ENCODE results near the gene TMEM212.
"Not testable (repeated sequence)": the region's sequence is repeated elsewhere in the genome, so short reads cannot be mapped to it uniquely, and the experiment has no call there.

The TMEM212 gene

DNA sequence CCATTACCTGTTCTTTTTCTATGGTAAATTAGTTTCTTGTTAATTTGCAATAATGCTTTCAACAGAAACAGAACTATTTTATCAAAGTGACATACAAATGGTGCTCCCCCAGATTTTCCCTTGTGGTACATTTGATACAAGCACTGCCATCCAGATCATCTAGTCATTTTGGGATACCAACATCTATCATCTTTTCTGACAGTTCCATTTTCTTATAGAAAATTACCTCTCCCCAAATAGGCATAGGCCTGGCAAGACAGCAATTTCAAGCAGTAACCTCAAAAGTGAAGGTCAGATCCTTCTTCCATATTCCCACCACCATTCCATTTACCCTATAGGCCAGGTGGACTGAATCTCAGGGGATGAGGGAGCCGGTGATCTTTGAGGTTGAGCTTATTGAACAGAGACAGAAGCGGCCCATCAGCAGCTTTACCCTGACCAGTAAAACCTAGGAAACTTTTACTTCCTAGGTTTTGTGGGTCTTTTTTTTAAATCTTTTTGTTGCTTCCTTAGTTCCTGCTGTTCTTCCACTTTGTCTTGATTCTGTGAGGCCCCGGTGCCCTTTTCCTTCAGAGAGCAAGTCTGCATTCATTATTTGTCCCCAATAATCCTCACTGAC lies 29.8 kb upstream of the TMEM212 start:
- no peak for DNase-seq (ENCODE audit: low read depth, low spot score)

DNA sequence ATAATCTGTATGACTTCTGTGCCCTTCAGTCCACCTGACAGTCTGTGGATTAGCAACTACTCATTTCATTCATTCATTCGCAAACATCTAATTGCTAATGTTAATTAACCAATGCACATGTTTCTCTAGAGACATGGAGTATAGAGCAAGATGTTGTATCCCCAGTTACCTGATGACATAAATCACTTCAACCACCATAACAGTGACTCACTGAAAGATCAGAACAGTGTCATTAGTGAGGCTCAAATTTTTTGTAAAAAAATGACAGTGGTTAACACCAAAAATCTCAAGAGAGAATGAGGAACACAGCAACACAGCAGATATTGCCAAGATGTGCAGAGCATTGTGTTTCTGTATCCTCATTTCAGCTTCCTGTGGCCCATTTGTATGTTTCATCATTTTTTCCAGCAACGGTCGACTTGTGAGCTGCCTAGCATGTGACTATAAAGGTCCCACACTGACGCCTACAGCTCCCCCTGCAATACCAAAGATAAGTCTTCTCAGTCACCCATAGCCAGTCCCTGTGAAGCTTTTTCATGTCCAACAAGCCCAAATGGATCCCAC lies 29.2 kb upstream of the TMEM212 start:
- no peak for DNase-seq (ENCODE audit: low read depth, low spot score)

DNA sequence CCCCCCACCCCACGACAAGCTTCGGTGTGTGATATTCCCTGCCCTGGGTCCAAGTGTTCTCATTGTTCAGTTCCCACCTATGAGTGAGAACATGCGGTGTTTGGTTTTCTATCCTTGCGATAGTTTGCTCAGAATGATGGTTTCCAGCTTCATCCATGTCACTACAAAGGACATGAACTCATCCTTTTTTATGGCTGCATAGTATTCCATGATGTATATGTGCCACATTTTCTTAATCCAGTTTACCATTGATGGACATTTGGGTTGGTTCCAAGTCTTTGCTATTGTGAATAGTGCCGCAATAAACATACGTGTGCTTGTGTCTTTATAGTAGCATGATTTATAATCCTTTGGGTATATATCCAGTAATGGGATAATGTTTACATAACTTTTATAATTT lies 28.5 kb upstream of the TMEM212 start:
- not testable (repeated sequence) for DNase-seq (ENCODE audit: low read depth, low spot score)

DNA sequence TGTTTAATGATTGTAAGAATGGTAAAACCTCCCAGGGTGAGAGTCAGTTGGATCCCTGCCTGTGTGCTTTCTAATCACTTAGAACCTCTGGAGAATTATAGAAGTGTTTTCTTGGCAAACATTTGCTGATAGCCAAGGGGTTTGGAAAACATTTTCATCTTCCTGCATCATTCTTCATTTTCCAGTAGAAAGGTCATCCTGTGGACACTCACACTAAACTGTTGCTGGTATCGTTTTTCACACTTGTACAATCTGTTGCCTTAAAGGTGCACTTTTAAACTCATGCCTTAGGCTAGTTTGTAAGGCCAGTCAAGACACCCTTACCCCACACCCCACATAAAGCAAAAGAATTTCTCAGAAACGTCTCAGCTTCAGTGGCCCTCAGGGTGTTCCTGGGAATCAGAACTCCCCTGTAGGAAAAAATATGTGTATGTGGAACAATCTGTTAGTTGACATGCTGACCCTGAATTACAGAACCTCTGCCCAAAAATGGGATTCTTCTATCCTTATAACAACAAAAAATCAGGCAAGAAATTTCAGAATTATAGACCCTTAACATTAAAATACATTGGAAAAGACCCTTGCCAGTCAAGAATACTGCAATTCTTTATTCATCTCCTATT lies 27.1 kb upstream of the TMEM212 start:
- DNase-seq (ENCODE audit: low read depth, low spot score): no peak

DNA sequence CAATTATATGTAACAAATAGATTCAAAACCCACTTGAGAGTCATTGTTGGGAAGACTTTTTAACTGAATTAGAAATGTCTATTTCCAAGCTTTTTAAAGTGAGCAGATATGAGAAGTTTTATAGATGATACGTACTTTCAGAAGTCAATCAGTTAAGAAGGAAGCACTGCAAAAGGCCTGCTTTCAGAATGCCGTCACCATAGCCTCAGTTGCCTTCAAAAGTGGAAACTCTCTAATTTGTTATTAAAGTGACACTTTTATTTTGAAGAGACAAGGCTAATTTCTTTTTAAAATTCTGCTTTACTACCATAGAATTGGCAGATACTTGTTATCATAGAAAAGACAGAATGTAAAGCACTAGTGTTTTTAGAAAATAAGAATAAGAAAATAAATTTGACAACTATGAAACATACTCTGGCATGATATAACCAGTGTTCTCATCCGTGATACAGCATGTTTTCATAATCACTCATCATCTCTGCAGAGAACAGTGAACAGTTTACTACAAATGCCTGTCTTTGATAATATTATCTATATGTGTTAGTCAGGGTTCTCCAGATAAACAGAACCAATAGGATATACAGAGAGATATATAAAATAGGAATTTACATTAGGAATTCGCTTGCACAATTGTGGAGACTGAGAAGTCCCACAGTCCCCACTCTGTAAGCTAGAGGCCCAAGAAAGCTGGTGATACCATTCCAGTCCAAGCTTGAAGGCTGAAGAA lies 25.9 kb upstream of the TMEM212 start:
- DNase-seq (ENCODE audit: low read depth, low spot score): no peak

DNA sequence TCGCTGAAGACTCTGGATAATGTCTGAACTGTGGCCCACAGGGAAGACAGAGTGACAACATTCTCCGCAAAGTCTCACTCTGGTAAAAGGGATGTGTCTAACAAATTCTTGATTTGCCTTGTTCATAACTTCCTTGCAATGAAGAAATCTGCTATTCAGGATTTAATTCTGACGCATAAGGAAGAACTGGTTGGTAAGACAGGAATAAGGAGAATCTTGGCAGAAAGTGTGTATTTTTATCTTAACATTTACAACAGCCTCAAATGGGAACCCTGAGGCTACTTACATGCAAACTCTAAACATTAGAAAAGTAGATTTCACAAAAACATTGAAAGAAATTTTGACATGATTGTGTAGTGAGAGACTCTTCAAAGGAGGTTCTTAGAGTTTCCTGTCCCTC lies 22.1 kb upstream of the TMEM212 start:
- no peak for DNase-seq (ENCODE audit: low read depth, low spot score)

DNA sequence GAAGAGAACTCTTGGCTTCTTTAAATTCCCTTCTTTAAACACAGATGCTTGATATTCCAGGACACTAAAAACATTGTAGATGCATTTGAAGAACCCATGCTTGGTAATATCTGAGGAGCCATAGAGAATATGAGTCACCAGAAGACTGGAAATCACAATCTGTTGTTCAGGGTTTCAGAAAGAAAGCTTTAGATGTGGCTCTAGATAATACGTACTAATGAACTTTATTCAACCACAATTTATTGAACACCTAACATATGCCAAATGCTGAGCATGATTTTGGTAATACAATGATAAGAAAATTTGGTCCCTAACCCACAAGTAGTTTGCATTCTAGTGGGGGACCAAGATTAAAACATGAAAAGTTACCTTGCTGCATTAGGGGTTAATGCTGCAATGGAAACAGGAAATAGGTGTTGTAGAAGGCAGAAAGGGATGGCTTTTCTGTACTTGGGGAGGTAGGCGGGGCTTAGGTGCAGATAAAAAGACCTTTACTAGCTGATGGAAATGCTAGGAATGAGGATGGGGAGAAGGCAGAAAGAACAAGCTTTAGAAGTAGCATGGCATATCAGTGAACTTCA lies 21.3 kb upstream of the TMEM212 start:
- DNase-seq (ENCODE audit: low read depth, low spot score): no peak

DNA sequence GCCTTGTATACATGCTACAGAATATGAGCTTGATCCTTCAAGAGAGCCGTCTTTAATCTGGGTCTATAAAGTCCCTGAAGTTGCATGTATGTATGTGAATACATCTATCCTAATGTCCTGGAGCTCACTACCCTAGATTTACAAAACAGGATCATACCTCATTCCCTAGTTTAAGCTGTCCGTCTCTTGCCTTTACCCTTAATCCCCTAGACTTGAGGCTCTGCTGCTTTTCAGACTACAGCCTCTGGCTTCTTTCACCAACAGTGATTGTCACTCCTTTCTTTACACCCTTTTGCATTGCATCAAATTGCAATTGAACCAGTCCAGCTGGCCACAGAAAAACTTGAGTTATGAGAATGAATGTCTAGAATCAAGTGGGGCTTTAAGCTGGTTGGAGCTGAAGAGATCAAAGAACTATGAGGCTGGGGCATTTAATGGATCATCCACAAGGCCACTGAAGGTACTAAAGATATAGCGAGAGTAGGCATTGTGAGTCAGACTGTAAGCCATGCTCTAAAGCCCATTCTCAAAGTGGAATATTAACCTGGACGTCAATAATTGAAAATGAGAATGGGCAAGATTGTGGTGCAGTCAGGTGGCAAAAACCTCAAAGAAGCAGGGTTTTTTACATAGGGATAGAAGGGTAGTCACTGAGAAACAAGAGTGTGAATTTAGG lies 20.6 kb upstream of the TMEM212 start:
- no peak for DNase-seq (ENCODE audit: low read depth, low spot score)

DNA sequence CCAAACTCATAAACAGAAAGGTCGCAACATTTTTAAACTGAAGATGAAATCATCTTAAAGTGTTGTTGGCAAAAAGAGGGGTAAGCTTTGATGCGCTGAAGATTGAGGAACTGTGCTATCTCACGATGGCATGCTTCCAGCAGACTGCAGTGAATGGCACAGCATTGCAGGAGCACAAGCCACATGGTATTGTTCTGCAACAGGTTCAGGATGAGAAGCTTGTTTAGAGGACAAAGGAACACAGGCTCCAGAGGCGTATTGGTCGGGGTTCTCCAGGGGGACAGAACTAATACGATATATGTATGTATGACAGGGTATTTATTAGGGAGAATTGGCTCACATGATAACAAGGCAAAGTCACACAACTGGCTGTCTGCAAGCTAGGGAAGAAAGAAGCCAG lies 19.0 kb upstream of the TMEM212 start:
- DNase-seq (ENCODE audit: low read depth, low spot score): no peak

DNA sequence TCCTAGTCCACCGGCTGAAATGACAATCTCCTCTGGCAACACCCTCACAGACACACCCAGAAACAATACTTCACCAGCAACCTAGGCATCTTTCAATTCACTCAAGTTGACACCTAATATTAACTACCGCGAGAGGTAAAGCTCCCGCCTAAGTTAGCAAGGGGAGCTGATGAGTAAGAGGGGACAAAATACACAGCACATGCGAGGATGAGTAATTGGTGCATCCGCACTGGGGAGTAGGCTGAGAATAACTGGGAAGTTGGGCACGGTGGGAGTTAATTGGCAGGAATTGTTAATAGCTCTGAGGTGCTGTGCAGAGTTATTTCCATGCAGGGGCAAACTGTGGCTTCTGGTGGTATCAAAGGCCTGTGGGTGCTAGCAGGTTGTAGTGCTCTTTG lies 18.3 kb upstream of the TMEM212 start:
- DNase-seq (ENCODE audit: low read depth, low spot score): no peak

DNA sequence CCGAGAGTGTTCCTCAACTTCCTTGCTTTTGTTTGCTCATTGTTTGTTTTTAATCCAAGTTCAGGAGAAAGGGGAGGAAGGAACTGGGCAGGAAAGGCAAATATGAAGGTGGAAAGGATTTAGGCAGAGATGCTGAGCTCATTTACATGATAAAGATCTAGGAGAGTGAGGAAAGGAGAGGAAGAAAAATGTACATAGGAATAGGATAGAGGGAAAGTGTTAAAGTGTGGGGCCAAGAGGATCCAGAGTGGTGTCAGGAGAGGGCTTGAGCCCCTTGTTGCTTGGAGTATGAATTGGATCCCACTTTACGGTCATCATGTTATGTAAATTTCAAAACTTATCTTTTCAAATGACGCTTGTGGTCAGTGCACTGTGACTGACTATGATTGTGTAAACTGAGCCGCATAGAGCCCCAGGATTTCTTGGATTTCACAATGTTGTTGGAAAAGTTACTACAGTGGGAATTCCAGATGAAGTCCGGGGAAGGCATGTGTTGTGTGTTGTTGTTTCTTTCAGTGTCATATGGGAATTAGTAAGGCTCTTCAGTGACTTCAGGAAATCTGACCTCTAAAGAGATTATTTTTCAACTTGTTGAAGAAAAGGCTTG lies 17.8 kb upstream of the TMEM212 start:
- no peak for DNase-seq (ENCODE audit: low read depth, low spot score)

DNA sequence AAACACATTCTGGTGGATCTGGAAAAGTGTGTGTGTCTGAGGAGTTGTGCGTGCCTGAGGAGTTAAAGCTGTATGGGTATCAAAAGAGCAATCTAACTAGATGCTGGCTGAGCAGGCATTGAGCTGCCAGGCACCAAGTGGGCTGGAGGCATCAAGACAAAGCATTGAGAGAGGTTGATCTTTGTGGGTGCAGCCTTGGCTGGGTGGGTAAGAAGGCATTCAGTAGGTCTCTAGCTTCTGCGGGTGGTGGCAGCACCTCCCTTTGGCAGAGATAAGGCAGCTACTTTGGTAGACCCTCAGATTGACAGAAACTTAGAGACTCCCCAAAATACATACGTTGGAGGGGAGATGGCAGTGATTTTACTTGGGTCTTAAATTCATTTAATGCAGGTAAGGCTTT lies 15.8 kb upstream of the TMEM212 start:
- DNase-seq (ENCODE audit: low read depth, low spot score): no peak

DNA sequence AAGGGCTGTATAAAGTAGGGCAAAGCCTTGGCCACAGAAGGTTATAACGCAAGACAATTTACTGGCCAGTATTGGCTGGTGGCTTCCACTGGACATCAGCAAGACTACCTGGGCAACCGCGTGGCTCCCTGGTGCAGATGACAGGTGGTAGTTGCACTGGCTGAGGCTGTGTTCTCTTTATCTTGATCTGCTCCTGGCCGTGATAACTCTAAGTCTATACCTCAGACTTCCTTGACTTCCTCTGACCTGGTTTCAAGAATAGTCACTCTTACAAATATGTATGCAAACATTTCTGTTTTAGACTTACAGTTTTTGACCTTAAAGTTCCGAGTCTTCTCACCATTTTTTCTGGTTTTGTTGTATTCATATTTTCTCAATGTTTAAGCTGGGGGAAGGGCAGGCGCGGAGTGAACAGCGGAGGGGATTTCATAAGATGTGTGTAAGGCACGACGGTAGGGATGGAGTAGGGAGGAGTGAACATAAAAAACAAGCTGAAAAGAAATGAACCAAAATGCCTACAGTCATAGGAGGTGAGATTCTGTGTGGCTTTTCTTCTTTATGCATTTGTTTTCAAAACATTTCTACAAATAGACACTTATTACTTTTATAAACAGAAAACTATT lies 15.2 kb upstream of the TMEM212 start:
- no peak for DNase-seq (ENCODE audit: low read depth, low spot score)

DNA sequence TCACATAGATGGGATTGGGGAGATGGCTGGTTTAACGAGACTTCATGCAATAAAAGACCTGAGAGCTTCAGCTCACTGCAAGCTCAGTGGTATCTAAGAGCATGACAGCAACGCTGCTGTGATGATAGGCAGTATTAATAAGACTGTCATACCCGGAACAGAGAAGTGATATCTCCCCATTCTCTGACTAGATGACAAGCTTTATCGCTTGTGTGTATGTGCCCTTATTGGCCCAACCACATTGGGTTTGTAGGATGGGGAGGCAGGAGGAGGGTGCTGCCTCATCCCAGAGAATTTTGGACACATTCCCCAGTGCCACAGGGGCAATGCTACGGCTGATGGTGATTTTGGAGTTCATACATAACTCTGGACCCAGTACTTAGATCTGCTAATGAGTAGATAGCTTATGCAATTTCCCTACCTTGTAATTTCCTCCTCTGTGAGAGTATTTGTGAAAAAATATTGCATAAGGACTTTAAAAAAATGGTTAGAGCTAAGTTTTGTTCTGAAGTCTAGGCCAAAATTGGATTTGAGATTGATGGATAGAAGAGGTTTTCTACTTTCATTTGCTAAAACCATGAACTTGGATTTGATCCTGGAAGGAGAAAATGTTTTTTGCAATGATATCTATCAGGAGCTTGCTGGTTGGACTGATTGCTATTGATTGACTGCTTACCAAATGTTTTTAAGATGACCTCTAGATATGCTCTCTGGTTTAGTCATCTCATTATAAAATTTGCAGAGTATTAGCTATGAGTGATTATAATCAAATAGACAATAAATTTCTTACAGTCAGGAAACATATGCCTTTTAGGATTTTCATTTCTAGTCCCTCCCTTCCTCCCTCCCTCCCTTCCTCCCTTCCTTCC lies 14.0 kb upstream of the TMEM212 start:
- no peak for DNase-seq (ENCODE audit: low read depth, low spot score)

DNA sequence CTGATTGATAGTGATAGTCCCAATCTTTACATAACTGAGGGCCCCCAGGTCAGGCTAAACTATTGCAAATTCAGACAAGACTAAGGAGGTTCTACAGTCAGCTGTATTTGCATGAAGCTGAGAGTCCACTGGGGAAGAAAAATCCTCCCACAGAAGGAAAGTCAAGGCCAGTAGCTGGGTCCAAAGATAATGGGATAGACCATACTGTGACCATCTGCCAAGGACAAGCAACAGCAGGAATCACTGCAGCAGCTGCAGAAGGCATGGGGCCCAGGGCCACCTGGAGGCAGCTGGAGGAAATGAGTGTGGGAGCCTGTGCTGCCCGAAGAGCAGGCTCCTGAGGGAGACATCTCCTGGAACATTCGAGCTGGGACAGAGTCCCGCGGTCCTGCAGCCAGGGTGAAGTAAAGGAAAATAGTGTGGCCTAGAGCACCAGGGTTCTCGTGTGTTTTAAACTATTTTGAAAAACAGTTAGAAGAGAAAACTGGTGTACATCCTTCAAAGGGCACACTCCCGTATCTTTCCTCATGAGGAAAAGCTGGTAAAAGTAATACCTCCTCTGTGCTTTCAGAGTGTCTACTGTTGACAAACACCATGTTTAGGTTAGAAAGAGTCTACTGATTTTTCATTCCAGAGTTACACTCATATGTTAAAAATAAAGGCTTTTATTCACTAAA lies 13.2 kb upstream of the TMEM212 start:
- peak; percentile 85 for DNase-seq (ENCODE audit: low read depth, low spot score)

DNA sequence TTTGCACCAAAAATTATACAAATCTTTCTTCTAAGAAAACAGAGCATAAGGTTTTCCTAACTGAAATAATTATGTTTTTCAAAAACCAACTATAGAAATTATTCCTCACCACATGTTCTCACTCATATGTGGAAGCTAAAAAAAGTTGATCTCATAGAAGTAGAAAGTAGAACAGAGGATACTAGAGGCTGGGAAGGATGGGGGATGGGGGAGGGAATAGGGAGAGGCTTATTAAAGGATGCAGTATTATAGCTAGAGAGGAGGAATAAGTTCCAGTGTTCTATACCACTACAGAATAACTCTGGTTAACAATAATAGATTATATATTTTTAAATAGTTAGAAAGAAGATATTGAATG lies 12.7 kb upstream of the TMEM212 start:
- no peak for DNase-seq (ENCODE audit: low read depth, low spot score)

DNA sequence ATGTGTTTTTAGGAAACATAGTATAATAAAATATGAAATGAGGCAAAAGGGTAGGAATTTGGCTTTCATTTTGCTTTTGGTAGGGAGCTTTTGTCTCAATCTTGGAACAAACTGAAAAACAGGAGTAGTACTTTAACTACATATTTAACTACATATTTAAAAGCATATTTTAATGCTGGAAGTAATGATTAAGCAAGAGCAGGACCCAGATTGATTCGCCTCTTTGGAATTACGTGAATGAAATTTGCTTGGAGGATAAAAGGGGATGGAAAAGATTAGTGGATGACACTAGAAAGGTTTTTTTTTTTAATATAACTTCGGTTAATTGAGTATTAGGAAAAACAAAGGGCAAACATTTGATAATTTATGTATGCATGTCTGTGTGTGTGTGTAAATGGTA lies 11.2 kb upstream of the TMEM212 start:
- no peak for DNase-seq (ENCODE audit: low read depth, low spot score)

DNA sequence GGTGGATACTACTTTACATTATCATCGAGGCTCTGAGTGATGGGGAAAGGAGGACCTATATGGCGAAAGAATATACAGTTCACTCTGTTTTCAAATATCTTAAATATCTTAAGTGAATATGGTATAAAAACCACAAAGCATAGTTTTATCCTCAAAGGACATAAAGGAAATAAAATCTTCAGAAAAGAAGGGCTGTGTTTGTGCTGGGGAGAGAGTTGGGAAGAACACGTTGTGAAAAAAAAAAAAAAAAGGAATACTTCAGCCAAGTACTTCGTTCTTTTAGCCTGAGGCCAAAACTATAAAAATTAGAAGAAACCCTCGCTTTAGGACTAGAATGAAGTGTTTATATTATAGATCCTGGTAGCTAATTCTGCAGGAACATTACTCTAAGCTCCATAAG lies 10.2 kb upstream of the TMEM212 start:
- DNase-seq (ENCODE audit: low read depth, low spot score): no peak

DNA sequence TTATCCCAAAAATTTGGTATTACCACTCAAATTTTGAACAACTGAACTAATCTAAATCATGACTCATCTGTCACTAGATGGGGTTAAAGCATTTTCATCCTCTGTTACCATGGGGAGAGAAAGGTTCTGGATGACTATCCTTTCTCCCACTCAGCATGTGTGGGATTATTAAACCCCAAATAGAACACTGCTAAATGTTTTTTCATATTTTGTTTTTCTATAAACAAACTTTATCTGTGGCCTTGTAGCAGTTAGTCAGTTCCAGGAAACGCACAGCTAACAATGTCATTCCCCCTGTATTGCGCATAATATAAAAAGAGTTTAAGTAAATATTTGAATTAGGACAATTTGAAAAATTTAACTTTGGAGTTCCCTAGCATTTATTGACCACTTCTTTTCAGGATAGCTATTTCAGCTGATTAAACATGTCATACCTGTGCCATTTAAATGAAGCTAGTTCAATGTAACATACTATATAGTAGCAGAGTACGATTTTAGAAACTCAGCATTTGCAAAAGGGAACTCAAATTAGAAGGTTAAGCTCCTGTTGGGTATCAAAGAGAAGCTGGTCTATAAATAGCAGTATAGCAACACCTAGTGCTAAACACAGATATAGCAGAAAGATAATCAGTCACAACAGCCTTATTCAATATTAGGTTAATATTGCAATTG lies 9.2 kb upstream of the TMEM212 start:
- DNase-seq (ENCODE audit: low read depth, low spot score): no peak
